ENCODE data around the gene ZNF592. TPM values are rescaled to one million over a fixed set of nuclear protein-coding genes. Genes with fewer than 3 reads are reported as not detected.

ZNF592 gene
- total RNA-seq, 1 donor from 2014 or later: 19.0 TPM

DNA sequence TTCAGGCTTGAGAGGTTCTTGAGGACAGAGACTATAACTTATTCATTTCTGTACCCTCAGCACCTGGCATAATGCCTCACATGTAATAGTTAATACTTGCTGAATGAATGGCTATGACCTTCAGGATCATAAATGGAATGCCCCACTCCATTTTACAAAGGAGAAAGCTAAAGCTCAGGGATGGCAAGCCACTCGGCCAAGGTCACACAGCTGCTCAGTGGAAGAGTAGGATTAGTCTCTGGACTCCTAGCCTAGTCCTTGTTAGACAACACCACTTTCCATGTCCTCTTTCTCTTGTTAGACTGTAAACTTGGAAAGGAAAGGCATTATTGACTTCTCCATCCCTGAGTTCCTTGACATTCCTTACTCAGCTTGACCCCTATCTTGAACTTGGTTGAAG is 65.5 kb downstream of the ZNF592 start:
- no peaks in the 10 kb centered on the region for H3K9me3 ChIP-seq (replicated peaks)
- no peak overlapping the region for H3K4me3 ChIP-seq
- DNase-seq: no peak
- TF ChIP-seq, protein P1, sequence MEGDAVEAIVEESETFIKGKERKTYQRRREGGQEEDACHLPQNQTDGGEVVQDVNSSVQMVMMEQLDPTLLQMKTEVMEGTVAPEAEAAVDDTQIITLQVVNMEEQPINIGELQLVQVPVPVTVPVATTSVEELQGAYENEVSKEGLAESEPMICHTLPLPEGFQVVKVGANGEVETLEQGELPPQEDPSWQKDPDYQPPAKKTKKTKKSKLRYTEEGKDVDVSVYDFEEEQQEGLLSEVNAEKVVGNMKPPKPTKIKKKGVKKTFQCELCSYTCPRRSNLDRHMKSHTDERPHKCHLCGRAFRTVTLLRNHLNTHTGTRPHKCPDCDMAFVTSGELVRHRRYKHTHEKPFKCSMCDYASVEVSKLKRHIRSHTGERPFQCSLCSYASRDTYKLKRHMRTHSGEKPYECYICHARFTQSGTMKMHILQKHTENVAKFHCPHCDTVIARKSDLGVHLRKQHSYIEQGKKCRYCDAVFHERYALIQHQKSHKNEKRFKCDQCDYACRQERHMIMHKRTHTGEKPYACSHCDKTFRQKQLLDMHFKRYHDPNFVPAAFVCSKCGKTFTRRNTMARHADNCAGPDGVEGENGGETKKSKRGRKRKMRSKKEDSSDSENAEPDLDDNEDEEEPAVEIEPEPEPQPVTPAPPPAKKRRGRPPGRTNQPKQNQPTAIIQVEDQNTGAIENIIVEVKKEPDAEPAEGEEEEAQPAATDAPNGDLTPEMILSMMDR (IDR thresholded peaks at IDR 0.05; ENCODE audit: borderline replicate concordance): no peak
- peaks cover 39% of the 10 kb centered on the region for H3K4me1 ChIP-seq
- no peaks in the 10 kb centered on the region for H3K27me3 ChIP-seq (ENCODE audit: low read depth)
- intact Hi-C loops (cut with micrococcal nuclease): no loop called here
- no peak overlapping the region for H3K27ac ChIP-seq (replicated peaks)
- H3K36me3 ChIP-seq: no peaks in the 10 kb centered on the region

DNA sequence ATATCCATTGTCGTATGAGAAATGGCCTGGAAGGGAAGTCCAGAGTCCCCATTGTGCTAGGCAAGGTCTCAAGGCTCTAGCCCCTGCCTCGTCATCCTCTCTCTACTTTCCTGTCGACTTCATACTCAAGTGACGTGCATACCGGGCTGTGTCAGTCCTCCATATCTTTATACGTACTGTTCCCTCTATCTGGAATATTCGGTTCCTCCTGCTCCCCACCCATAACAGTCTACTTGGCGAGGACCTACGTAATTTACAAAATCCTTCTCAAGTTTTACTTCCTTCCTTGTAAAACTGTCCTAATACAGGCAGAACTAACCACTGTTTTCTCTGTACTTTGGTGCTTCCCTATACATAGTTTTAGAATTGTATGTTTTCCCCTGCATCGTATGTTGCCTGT is 66.5 kb downstream of the ZNF592 start:
- no peak overlapping the region for H3K27ac ChIP-seq (replicated peaks)
- H3K36me3 ChIP-seq: no peaks in the 10 kb centered on the region
- intact Hi-C loops (cut with micrococcal nuclease): no loop called here
- TF ChIP-seq, protein P1 (IDR thresholded peaks at IDR 0.05; ENCODE audit: borderline replicate concordance): no peak
- H3K4me1 ChIP-seq: peaks cover 45% of the 10 kb centered on the region
- DNase-seq: no peak
- no peak overlapping the region for H3K4me3 ChIP-seq
- no peaks in the 10 kb centered on the region for H3K9me3 ChIP-seq (replicated peaks)
- H3K27me3 ChIP-seq (ENCODE audit: low read depth): no peaks in the 10 kb centered on the region

DNA sequence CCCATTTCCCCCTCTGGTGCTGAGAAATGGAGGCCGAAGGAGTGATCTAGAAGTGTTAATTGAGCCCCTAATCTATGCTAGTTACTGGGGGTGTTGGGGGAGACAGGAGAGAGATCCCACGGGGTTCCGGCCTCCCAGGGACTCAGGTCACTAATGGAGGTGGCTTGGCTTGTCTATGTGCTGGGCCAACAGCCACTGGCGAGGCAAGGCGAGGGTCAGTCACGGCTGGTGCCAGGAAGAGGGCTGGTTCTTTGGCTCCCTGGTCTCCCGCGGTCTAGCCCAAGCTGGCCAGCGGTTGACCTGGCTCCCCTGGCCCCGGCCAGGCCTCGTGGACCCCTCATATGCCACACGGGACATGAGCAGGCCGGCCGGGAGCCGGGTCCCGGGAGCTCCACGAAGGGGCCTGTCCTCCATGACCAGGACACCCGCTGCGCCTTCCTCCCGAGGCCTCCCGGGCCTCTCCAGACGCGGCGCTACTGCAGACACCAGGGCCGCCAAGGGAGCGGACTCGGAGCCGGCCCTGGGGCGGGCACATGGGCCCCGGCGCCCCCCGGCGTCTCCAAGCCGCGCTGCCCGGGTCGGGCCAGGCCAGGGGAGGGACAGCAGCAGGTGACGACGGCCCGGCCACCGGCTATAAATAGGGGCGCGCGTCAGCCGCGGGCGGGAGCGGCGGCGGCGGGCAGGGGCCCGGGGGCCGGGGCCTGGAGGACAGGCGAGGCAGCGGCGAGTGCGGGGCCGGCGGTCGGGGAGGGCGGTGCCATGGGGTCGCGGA is 68.5 kb downstream of the ZNF592 start, which contains the start of gene ALPK3:
Gene ALPK3, plus strand, starts transcription at position 663 of the 772 bp plus-strand sequence. Its CDS starts 97 bp downstream, at position 760.
- Histone ChIP-seq H3K27ac (replicated peaks) (peak within 1 kb of the TSS; percentile 95), H3K36me3 (no peaks in the 10 kb centered on the region), H3K27me3 (ENCODE audit: low read depth) (no peaks in the 10 kb centered on the region), H3K9me3 (replicated peaks) (no peaks in the 10 kb centered on the region), H3K4me1 (peaks cover 58% of the 10 kb centered on the region), H3K4me3 (peak within 1 kb of the TSS; percentile 73)
- intact Hi-C loops (cut with micrococcal nuclease): no loop called here
- TF ChIP-seq, protein P1 (IDR thresholded peaks at IDR 0.05; ENCODE audit: borderline replicate concordance): peak; percentile 37
- DNase-seq: peak; percentile 77

DNA sequence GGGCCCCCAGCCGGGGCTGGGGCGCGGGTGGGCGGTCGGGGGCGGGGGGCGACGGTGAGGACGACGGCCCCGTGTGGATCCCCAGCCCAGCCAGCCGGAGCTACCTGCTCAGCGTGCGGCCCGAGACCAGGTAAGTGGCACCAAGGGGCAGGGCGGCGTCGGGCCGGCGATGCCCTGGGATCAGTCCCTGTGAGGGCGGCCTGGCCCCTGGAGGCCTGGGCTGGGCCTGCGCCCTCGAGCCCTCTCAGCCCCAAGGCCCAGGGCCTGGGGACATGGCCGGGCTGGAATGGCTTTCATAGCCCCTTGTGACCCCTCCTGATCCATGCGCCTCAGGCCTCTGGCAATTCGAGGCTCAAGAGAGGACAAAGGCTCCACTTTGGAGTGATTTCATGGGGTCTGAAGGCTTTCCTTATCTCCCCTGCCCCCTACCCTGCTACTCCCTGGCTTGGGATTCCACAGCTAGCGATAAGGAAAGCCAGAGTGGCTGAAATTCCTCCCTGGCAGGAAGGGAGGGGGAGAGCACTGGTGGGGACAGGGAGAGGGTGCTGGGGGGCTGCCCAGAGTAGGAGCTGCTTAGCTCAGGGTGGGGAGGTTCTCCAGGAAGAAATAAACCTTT is 69.2 kb downstream of the ZNF592 start:
- no peak for DNase-seq
- Histone ChIP-seq H3K9me3 (replicated peaks) (no peaks in the 10 kb centered on the region), H3K4me1 (peaks cover 65% of the 10 kb centered on the region), H3K36me3 (no peaks in the 10 kb centered on the region), H3K4me3 (peak overlapping the region; percentile 73), H3K27me3 (ENCODE audit: low read depth) (no peaks in the 10 kb centered on the region), H3K27ac (replicated peaks) (peak overlapping the region; percentile 95)
- TF ChIP-seq, protein P1 (IDR thresholded peaks at IDR 0.05; ENCODE audit: borderline replicate concordance): no peak
- intact Hi-C loops (cut with micrococcal nuclease): no loop called here

DNA sequence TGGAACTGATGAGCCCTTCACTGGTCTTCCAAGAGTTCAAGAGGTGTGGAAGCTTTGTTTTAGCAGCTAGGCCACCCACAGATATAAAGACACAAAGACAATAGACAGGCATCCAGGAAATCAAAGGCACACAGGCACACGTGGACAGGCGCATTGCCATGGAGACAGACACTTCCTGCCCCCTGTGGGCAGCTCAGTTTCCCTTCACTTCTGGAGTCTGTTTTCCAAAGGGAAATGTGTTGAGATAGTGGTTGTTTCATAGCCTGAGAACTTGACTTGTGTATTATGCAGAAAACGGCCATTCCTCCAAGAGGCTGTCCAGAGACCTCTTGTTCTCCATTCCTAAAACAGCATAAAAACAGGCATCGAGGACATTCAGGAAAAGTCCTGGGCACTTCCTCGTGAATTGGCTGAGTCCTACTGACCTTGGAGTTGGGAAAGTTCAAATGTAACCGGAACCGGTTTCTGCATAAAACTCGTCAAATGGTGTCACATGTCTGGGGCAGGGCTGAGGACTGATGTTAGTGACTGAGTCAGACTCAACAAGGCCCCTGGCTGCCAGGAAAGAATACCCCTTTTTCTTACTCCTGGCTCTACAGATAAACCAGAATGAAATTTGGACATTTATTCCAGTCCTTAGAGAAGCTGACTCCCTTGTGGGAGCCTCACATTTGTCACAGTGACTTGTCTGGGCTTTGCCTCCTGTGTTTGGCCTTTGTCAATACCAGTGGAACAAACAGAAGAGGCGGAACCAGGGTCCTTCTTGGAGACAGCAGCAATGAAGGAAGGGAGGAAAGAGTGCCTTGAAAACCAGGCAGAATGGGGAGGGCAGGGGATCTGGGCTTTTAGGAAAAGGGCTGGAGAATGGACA is 70.1 kb downstream of the ZNF592 start:
- H3K36me3 ChIP-seq: no peaks in the 10 kb centered on the region
- peak overlapping the region; percentile 73 for H3K4me3 ChIP-seq
- DNase-seq: no peak
- peak overlapping the region; percentile 95 for H3K27ac ChIP-seq (replicated peaks)
- no peaks in the 10 kb centered on the region for H3K27me3 ChIP-seq (ENCODE audit: low read depth)
- H3K9me3 ChIP-seq (replicated peaks): no peaks in the 10 kb centered on the region
- intact Hi-C loops (cut with micrococcal nuclease): no loop called here
- TF ChIP-seq, protein P1 (IDR thresholded peaks at IDR 0.05; ENCODE audit: borderline replicate concordance): peak; percentile 27
- H3K4me1 ChIP-seq: peaks cover 74% of the 10 kb centered on the region

Measured in left ventricle myocardium inferior (tissue), 1 donor.